SU-DHL-6 (cell line): ENCODE data around the gene SHISA9.

Experiments
- H2AFZ ChIP-seq: fragments of 200-600 bp; sonication (generic); 2 replicates; pipeline ENCODE4 v1.6.1; 2014; ENCODE audit warnings: low read depth, mild to moderate bottlenecking, moderate library complexity, mixed read lengths, antibody characterized with exemption, low read length; ENCODE audit not compliant: severe bottlenecking
- H3F3A ChIP-seq: fragments of 200-600 bp; shearing (Covaris generic); 2 replicates; pipeline ENCODE4 v1.6.0; 2016; ENCODE audit warnings: antibody characterized with exemption, mild to moderate bottlenecking; ENCODE audit not compliant: insufficient read depth
- H3K27ac ChIP-seq: fragments of 200-600 bp; sonication (generic); 2 replicates; pipeline ENCODE4 v1.5.1; 2016; ENCODE audit warnings: low read depth, mild to moderate bottlenecking, low read length, moderate library complexity, mixed read lengths
- H3K27me3 ChIP-seq: fragments of 200-600 bp; sonication (generic), shearing (Covaris generic); 2 replicates; pipeline ENCODE4 v1.6.0; 2014; ENCODE audit warnings: mild to moderate bottlenecking, low read length
- H3K36me3 ChIP-seq: fragments of 200-600 bp; sonication (generic); 2 replicates; pipeline ENCODE4 v1.6.1; 2014; ENCODE audit warnings: mild to moderate bottlenecking, low read length, mixed read lengths
- H3K4me2 ChIP-seq: fragments of 300-600, 200-600 bp; shearing (Covaris generic), sonication (generic); 2 replicates; pipeline ENCODE4 v1.6.0; 2014; ENCODE audit warnings: low read length, low read depth, mild to moderate bottlenecking; ENCODE audit not compliant: poor library complexity, severe bottlenecking
- H3K4me3 ChIP-seq: fragments of 200-600 bp; sonication (generic); 2 replicates; pipeline ENCODE4 v1.5.1; 2014; ENCODE audit warnings: antibody characterized with exemption, low read length, mild to moderate bottlenecking, mixed read lengths; ENCODE audit not compliant: insufficient read depth, poor library complexity, severe bottlenecking
- H3K79me2 ChIP-seq: fragments of 200-600 bp; sonication (generic); 2 replicates; pipeline ENCODE4 v1.6.1; 2014; ENCODE audit warnings: mild to moderate bottlenecking, low read length, moderate library complexity; ENCODE audit not compliant: insufficient read depth
- H3K9ac ChIP-seq: fragments of 200-600 bp; sonication (generic); 2 replicates; pipeline ENCODE4 v1.7.0; 2014; ENCODE audit warnings: mild to moderate bottlenecking, low read length
- H3K9me2 ChIP-seq: fragments of 200-600 bp; sonication (generic); replicated peaks from 2 replicates; pipeline ENCODE4 v1.6.1; 2014; ENCODE audit warnings: low read length; ENCODE audit not compliant: insufficient read depth
- H3K9me3 ChIP-seq: fragments of 200-600 bp; sonication (generic); 2 replicates; pipeline ENCODE4 v1.6.1; 2014; ENCODE audit warnings: low read length, mixed read lengths; ENCODE audit not compliant: insufficient read depth
- H4K20me1 ChIP-seq: fragments of 200-600 bp; sonication (generic); 2 replicates; pipeline ENCODE4 v1.6.1; 2014; ENCODE audit warnings: low read depth, mild to moderate bottlenecking, antibody characterized with exemption, low read length, moderate library complexity, mixed read lengths
- CTCF ChIP-seq: fragments of 200-600 bp; sonication (generic); IDR thresholded peaks from one replicate; pipeline ENCODE4 v1.5.1; 2017; ENCODE audit warnings: antibody characterized with exemption, mild to moderate bottlenecking, low read length, moderate library complexity; ENCODE audit not compliant: insufficient read depth, poor library complexity, severe bottlenecking
- EZH2phosphoT487 ChIP-seq: fragments of 200-600 bp; sonication (generic), shearing (Covaris generic); conservative IDR thresholded peaks from 2 replicates; pipeline ENCODE4 v1.6.1; 2018; ENCODE audit warnings: mild to moderate bottlenecking, antibody characterized with exemption, low read length, moderate library complexity, mixed read lengths

Gene SHISA9

GRCh38 chr16:13021996-13022395 lies 120.6 kb downstream of the SHISA9 start:
- no peaks in the 10 kb centered on the region for H4K20me1 ChIP-seq
- H3K79me2 ChIP-seq, result no peaks in the 10 kb centered on the region
- no peaks in the 10 kb centered on the region for H3K9me3 ChIP-seq
- no peak overlapping the region for H3K9ac ChIP-seq
- no peak overlapping the region for H3K4me3 ChIP-seq
- H3K36me3 ChIP-seq, result no peaks in the 10 kb centered on the region
- no peak overlapping the region for H3K27ac ChIP-seq
- no peaks in the 10 kb centered on the region for H3K9me2 ChIP-seq
- H3K27me3 ChIP-seq, result no peaks in the 10 kb centered on the region
- H3K4me2 ChIP-seq, result no peak overlapping the region
- no peaks in the 10 kb centered on the region for H3F3A ChIP-seq
- H2AFZ ChIP-seq, result no peak overlapping the region
- TF ChIP-seq CTCF (no peak), EZH2phosphoT487 (no peak)

- Histone ChIP-seq H3K4me3 (no peak overlapping the region), H3K4me2 (no peak overlapping the region), H3K79me2 (no peaks in the 10 kb centered on the region), H3K36me3 (no peaks in the 10 kb centered on the region), H4K20me1 (no peaks in the 10 kb centered on the region), H3K9me3 (no peaks in the 10 kb centered on the region), H3K27ac (no peak overlapping the region), H3K27me3 (no peaks in the 10 kb centered on the region), H2AFZ (no peak overlapping the region), H3K9ac (no peak overlapping the region), H3F3A (no peaks in the 10 kb centered on the region), H3K9me2 (no peaks in the 10 kb centered on the region)
- no peak for TF ChIP-seq EZH2phosphoT487
- no peak for TF ChIP-seq CTCF
Measured at GRCh38 chr16:13029786-13030185, 128.4 kb downstream of the SHISA9 start.

GRCh38 chr16:13030769-13031168 lies 129.4 kb downstream of the SHISA9 start:
- H3K9me2 ChIP-seq, result no peaks in the 10 kb centered on the region
- no peak overlapping the region for H3K4me2 ChIP-seq
- no peak overlapping the region for H3K9ac ChIP-seq
- no peaks in the 10 kb centered on the region for H4K20me1 ChIP-seq
- no peak overlapping the region for H2AFZ ChIP-seq
- H3K36me3 ChIP-seq, result no peaks in the 10 kb centered on the region
- H3K79me2 ChIP-seq, result no peaks in the 10 kb centered on the region
- H3K27me3 ChIP-seq, result no peaks in the 10 kb centered on the region
- TF ChIP-seq CTCF (no peak), EZH2phosphoT487 (no peak)
- no peak overlapping the region for H3K4me3 ChIP-seq
- H3K9me3 ChIP-seq, result no peaks in the 10 kb centered on the region
- H3F3A ChIP-seq, result no peaks in the 10 kb centered on the region
- no peak overlapping the region for H3K27ac ChIP-seq

- no peaks in the 10 kb centered on the region for H3K9me2 ChIP-seq
- no peak for TF ChIP-seq CTCF
- TF ChIP-seq EZH2phosphoT487, result no peak
- no peak overlapping the region for H3K9ac ChIP-seq
- H3K4me3 ChIP-seq, result no peak overlapping the region
- H3F3A ChIP-seq, result no peaks in the 10 kb centered on the region
- no peaks in the 10 kb centered on the region for H3K27me3 ChIP-seq
- H3K27ac ChIP-seq, result no peak overlapping the region
- H3K4me2 ChIP-seq, result no peak overlapping the region
- no peaks in the 10 kb centered on the region for H3K79me2 ChIP-seq
- H2AFZ ChIP-seq, result no peak overlapping the region
- no peaks in the 10 kb centered on the region for H4K20me1 ChIP-seq
- H3K9me3 ChIP-seq, result no peaks in the 10 kb centered on the region
- no peaks in the 10 kb centered on the region for H3K36me3 ChIP-seq
Measured at GRCh38 chr16:13032911-13033310, 131.5 kb downstream of the SHISA9 start.
